PC-9 (cell line): ENCODE measurements around the gene PTPRM.

Experiments used
- EZH2 ChIP-seq: fragments of 200-600 bp; sonication (generic); IDR thresholded peaks from 2 replicates; pipeline ENCODE4 v1.8.0; 2017; ENCODE audit warnings: antibody characterized with exemption, low read depth
- TF ChIP-seq, protein P1 (sequence below): fragments of 200-600 bp; sonication (generic); conservative IDR thresholded peaks from 2 replicates; pipeline ENCODE4 v1.6.1; 2017; ENCODE audit warnings: mixed run types, antibody characterized with exemption, mild to moderate bottlenecking, moderate library complexity

DNA sequence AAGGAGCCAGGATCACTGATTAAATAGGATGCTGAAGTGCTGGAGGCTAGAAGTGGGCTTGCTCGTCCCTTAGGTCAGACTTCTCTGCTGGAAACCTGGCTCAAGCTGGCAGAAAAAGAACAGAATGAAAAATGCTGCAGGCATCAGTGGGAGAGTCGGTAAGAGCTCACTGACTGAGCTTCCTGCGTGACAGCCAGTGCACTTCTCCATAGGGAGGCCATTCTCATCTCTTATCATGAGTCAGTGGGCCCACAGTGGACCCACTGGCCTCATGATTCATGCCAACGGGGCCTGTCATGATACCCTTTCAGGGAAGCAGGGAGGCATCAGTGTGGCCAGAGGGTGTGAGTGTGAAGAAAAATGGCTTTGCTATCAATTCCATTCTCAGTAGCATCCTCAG lies 498.2 kb downstream of the PTPRM start:
- TF ChIP-seq, protein P1, sequence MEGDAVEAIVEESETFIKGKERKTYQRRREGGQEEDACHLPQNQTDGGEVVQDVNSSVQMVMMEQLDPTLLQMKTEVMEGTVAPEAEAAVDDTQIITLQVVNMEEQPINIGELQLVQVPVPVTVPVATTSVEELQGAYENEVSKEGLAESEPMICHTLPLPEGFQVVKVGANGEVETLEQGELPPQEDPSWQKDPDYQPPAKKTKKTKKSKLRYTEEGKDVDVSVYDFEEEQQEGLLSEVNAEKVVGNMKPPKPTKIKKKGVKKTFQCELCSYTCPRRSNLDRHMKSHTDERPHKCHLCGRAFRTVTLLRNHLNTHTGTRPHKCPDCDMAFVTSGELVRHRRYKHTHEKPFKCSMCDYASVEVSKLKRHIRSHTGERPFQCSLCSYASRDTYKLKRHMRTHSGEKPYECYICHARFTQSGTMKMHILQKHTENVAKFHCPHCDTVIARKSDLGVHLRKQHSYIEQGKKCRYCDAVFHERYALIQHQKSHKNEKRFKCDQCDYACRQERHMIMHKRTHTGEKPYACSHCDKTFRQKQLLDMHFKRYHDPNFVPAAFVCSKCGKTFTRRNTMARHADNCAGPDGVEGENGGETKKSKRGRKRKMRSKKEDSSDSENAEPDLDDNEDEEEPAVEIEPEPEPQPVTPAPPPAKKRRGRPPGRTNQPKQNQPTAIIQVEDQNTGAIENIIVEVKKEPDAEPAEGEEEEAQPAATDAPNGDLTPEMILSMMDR, result no peak
- TF ChIP-seq EZH2, result no peak
